WERI-Rb-1 (cell line): ENCODE results near the gene INS.
A peak's percentile ranks its signal among the peaks of the same experiment; 100 is the strongest.

Experiments used
- DNase-seq: peaks from one replicate; pipeline ENCODE4 v3.0.0-alpha.2; 2020
- H3K27ac ChIP-seq: fragments of 250-450 bp; sonication (Bioruptor Pico); 2 replicates; pipeline ENCODE4 v1.5.1; 2020; ENCODE audit warnings: mild to moderate bottlenecking, moderate library complexity
- H3K27me3 ChIP-seq: fragments of 250-450 bp; sonication (Bioruptor Pico); 2 replicates; pipeline ENCODE4 v1.5.1; 2021; ENCODE audit warnings: mild to moderate bottlenecking, low read depth, moderate library complexity; ENCODE audit not compliant: insufficient read depth, severe bottlenecking
- H3K36me3 ChIP-seq: fragments of 250-450 bp; sonication (Bioruptor Pico); 2 replicates; pipeline ENCODE4 v1.5.1; 2020; ENCODE audit warnings: mild to moderate bottlenecking, moderate library complexity
- H3K4me3 ChIP-seq: 2 replicates; pipeline ENCODE4 v1.5.1; 2011; ENCODE audit warnings: low read depth, mild to moderate bottlenecking, control low read depth, low read length
- H3K9me3 ChIP-seq: fragments of 250-450 bp; sonication (Bioruptor Pico); 2 replicates; pipeline ENCODE4 v1.5.1; 2021; ENCODE audit warnings: mild to moderate bottlenecking, moderate library complexity; ENCODE audit not compliant: severe bottlenecking
- TF ChIP-seq, protein P1 (sequence below): IDR thresholded peaks from 2 replicates; pipeline ENCODE4 v1.5.1; 2011; ENCODE audit warnings: low read depth, mild to moderate bottlenecking, control low read depth, inconsistent platforms, low read length

The INS gene

DNA sequence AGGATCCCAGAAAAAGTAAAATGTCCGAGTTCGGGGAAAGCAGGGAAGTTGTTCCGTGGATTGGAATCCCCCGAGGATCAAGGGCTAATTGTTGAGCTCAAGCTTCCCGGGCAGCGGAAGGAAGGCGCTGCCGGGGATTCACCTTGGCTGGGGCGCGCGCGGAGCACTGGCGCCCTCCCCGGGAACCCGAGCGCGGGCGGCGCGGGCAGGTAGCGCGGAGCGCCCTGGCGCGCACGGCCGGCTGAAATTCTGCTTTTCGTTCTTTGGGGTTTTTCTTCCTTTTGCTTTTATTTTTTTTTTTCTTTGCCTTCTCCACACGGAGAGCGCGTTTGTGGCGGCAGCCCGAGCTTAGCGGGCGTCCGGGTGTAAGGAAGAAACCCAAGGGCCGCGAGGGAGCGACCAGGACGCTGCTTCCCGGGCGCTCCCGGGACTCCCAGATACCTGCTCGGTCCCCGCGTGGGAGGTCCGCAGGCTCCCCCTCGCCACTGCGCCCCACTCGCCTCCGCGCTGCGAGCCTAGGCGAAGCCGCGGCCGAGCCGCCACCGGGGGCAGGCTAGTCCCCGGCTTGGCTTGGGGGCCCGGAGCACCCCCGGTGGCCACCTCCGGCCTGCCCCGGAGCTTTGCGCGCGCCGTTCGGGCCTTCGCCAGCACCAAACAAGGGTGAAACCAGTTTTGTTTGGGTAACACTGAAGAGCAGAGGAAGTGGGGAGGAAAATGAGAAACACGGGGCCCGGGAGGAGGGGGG, 17.0 kb downstream of the INS start:
- peaks cover 93% of the 10 kb centered on the region for H3K27me3 ChIP-seq
- no peak overlapping the region for H3K4me3 ChIP-seq
- H3K27ac ChIP-seq, result no peak overlapping the region
- no peaks in the 10 kb centered on the region for H3K36me3 ChIP-seq
- DNase-seq, result no peak
- TF ChIP-seq, protein P1, sequence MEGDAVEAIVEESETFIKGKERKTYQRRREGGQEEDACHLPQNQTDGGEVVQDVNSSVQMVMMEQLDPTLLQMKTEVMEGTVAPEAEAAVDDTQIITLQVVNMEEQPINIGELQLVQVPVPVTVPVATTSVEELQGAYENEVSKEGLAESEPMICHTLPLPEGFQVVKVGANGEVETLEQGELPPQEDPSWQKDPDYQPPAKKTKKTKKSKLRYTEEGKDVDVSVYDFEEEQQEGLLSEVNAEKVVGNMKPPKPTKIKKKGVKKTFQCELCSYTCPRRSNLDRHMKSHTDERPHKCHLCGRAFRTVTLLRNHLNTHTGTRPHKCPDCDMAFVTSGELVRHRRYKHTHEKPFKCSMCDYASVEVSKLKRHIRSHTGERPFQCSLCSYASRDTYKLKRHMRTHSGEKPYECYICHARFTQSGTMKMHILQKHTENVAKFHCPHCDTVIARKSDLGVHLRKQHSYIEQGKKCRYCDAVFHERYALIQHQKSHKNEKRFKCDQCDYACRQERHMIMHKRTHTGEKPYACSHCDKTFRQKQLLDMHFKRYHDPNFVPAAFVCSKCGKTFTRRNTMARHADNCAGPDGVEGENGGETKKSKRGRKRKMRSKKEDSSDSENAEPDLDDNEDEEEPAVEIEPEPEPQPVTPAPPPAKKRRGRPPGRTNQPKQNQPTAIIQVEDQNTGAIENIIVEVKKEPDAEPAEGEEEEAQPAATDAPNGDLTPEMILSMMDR, result 0 out of 2 replicates have a peak, but pooled peaks have one; percentile 10
- H3K9me3 ChIP-seq, result no peaks in the 10 kb centered on the region

DNA sequence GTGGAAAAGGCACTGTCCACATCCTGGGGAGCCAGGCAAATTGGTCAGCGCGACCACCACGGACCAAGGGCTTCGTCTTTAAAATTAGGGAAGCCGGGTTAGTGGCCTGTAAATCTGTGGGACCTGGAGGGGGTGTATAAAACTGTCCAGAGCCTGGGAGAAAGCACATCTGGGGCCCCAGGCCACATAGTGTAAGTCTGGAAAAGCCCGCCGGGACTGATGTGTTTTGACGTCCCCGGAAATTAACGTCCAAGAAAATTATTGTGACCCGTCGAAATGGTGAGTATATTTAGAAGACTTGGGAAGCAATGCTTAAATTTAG, 17.6 kb downstream of the INS start:
- TF ChIP-seq, protein P1, result no peak
- no peaks in the 10 kb centered on the region for H3K36me3 ChIP-seq
- H3K4me3 ChIP-seq, result no peak overlapping the region

DNA sequence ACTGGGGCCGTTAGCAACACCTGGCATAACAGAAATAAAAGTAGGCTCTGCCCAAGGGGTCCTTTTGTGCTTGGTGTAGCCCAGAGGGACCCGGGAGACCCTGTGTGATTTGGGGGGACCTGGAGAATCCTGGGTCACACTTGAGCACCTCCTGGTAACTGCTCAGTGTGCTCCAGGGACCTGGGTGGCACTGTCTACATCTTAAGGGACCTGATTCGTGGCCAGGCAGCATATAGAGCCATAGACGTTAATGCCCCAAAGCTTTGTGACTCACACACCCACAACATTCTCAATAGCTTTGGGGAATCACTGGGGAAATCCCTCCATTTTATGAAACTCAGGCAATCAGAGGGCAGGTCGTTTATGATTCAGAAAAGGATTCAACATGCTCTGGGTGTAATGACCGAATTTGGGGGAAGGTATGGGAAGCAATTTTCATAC, 18.2 kb downstream of the INS start:
- H3K27ac ChIP-seq, result no peak overlapping the region
- TF ChIP-seq, protein P1, result no peak
- H3K27me3 ChIP-seq, result peaks cover 87% of the 10 kb centered on the region
- no peaks in the 10 kb centered on the region for H3K36me3 ChIP-seq
- no peak for DNase-seq
- no peaks in the 10 kb centered on the region for H3K9me3 ChIP-seq
- H3K4me3 ChIP-seq, result no peak overlapping the region

More for the DNA sequence above, 17.6 kb downstream of the INS start:
- Histone ChIP-seq H3K27ac (no peak overlapping the region), H3K27me3 (peaks cover 92% of the 10 kb centered on the region), H3K9me3 (no peaks in the 10 kb centered on the region)
- no peak for DNase-seq

DNA sequence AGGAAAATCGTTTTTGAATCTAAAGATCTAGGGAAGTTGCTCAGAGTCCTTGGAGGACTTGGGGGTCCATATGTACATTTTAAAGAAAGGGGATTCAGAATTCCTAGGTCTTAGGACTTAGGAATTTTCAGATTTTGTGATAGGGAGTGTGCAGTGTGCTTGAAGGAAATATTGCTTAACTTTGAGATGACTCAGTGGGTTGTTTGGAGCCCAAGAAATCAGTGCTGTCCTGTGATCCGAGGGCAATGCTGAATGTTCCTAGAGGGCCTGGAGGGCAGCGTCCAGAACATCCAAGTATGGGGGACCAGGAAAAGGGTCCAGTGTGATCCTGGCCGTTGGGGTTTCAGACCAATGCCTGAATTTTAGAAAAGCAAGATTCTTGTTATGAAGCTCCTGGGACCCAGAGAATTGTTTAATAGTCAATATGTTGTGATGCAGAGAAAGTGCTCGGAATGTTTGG, 18.7 kb downstream of the INS start:
- H3K27me3 ChIP-seq, result peaks cover 87% of the 10 kb centered on the region
- no peak for DNase-seq

DNA sequence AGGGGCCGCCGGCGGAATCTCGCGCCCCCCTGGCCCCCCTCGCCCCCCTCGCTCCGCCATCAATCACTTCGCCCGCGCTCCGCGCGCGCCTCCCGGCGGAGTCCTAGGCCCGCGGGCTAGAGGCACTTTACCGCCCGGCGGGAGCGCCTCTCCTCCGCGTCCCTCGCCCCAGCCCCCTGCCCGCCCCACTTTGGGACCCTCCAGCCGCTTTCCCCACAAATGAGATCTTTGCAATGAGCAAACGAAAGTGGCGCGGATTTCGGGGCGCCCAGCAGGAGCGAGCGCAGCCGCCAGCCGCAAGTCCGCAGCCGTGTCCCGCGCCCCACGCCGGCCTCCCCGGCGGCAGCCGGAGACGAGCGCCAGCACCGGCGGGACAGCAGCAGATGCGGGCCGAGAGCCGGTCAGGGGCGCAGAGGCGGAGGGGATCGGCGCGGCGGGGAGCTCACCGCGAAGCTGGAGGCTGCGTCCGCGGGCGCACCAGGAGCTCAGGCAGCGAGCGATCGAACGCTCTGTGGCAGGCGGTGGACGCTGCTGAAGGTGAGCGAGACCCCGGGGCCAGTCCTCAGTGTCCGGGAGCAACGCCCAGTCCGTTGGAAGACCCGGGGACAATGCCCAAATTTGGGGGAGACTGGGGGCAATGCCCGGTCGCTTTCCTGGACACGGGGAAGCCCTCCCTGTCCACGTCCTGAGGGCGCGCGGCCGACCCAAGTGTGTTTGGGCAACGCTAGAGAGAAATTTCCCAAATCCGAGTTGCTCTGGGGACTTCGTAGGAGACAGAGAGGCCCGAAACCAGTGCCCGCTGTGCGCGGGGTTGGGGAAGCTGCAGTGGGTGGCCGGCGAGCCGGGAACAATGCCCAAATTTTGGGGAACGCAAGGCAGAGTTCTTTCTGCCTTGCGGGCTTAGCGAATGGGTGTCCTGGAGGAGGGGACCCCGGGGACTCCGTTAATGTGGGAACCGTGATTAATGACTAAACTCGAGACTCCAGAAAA, 20.3 kb downstream of the INS start:
- no peak overlapping the region for H3K4me3 ChIP-seq
- no peaks in the 10 kb centered on the region for H3K9me3 ChIP-seq
- peaks cover 87% of the 10 kb centered on the region for H3K27me3 ChIP-seq
- TF ChIP-seq, protein P1, result no peak
- no peaks in the 10 kb centered on the region for H3K36me3 ChIP-seq
- DNase-seq, result no peak
- H3K27ac ChIP-seq, result no peak overlapping the region

More for the DNA sequence above, 18.7 kb downstream of the INS start:
- Histone ChIP-seq H3K4me3 (no peak overlapping the region), H3K36me3 (no peaks in the 10 kb centered on the region), H3K9me3 (no peaks in the 10 kb centered on the region), H3K27ac (no peak overlapping the region)
- TF ChIP-seq, protein P1, result no peak
